ENCODE data around the gene VSIG10. TPM values are rescaled to one million over a fixed set of nuclear protein-coding genes. Genes with fewer than 3 reads are reported as not detected.
A peak's percentile ranks its signal among the peaks of the same experiment; 100 is the strongest.

VSIG10 gene, protein sequence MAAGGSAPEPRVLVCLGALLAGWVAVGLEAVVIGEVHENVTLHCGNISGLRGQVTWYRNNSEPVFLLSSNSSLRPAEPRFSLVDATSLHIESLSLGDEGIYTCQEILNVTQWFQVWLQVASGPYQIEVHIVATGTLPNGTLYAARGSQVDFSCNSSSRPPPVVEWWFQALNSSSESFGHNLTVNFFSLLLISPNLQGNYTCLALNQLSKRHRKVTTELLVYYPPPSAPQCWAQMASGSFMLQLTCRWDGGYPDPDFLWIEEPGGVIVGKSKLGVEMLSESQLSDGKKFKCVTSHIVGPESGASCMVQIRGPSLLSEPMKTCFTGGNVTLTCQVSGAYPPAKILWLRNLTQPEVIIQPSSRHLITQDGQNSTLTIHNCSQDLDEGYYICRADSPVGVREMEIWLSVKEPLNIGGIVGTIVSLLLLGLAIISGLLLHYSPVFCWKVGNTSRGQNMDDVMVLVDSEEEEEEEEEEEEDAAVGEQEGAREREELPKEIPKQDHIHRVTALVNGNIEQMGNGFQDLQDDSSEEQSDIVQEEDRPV
- total RNA-seq (ENCODE audit: low replicate concordance) = 45.1 and 105 TPM in 2 replicates
- long read RNA-seq, partial matches to known transcripts = 0 of 14 reads
- long read RNA-seq, other reads (novel, unspliced or antisense) = 10 of 14 reads

DNA sequence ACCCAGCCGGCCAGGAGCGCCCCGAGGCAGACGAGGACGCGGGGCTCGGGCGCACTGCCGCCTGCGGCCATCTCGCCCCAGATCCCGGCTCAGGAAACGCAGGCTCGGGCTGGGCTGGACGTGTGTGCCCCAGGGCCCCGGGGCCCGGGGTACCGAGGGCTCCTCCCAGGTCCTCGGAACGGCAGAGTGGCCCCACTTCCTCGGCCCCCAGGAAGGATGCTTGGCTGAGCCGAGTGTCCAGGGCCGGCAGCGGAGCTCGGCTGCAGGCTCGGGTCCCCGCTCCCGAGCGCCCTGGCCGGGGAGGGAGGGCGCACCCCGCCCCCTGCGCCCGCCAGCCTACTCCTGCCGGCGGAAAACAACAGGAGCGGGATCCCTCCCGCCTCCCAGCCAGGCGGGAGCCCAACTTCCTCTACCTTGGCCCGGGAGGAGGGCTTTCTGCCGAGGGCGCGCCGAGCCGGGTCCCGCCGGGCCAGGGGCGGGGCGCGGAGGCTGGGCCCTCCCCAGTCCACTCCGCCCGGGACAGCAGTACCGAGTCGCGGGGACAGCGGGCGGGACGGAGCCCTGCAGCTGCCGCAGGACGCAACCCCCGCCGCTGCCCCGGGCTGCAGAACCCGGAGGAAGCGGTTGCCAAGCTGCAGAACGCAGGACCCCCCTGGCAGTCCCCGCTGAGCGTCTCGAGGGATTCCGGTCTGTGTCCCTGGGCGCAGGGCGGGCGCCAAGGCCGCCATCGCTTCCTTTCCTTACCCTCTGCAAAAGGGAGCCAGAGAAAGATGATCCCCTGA, at the start of gene VSIG10:
VSIG10 (minus strand) TSS at position 411 of the 782 bp plus-strand sequence; CDS start at position 71, 340 bp downstream.
- DNase-seq (ENCODE audit: extremely low spot score, unreplicated experiment) = peak; percentile 73
- TF ChIP-seq, protein P1, sequence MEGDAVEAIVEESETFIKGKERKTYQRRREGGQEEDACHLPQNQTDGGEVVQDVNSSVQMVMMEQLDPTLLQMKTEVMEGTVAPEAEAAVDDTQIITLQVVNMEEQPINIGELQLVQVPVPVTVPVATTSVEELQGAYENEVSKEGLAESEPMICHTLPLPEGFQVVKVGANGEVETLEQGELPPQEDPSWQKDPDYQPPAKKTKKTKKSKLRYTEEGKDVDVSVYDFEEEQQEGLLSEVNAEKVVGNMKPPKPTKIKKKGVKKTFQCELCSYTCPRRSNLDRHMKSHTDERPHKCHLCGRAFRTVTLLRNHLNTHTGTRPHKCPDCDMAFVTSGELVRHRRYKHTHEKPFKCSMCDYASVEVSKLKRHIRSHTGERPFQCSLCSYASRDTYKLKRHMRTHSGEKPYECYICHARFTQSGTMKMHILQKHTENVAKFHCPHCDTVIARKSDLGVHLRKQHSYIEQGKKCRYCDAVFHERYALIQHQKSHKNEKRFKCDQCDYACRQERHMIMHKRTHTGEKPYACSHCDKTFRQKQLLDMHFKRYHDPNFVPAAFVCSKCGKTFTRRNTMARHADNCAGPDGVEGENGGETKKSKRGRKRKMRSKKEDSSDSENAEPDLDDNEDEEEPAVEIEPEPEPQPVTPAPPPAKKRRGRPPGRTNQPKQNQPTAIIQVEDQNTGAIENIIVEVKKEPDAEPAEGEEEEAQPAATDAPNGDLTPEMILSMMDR (conservative IDR thresholded peaks at IDR 0.05) = peak; percentile 16
- Mint-ChIP-seq H3K36me3 (no peaks in the 10 kb centered on the region), H3K9me3 (no peaks in the 10 kb centered on the region), H3K27ac (peak within 1 kb of the TSS; percentile 93), H3K4me1 (ENCODE audit: unreplicated experiment) (peaks cover 5% of the 10 kb centered on the region), H3K4me3 (peak within 1 kb of the TSS; percentile 97), H3K27me3 (no peaks in the 10 kb centered on the region)

DNA sequence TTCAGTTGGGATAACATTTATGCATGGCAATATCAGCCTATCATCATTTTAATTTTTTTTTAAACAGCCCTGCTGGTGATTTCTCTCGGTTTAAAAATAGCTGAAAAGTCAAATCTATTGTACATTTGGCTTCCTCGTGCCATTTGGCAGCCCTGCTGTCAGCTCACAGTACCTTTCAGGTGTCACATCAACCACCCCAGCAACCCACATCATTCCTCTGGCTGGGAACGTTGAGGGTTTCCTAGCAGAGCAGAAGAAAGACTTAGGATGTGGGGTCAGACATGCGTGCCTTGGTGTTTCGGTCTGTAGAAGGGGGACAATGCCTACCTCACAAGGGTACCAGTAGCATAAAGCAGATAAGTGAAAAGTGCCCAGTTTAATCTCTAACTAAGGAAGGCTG, 47.9 kb upstream of the VSIG10 start:
- TF ChIP-seq, protein P1 (conservative IDR thresholded peaks at IDR 0.05) = no peak
- no peak overlapping the region for H3K4me3 Mint-ChIP-seq
- H3K27ac Mint-ChIP-seq = no peak overlapping the region
- H3K27me3 Mint-ChIP-seq = no peaks in the 10 kb centered on the region
- DNase-seq (ENCODE audit: extremely low spot score, unreplicated experiment) = no peak
- H3K4me1 Mint-ChIP-seq (ENCODE audit: unreplicated experiment) = no peaks in the 10 kb centered on the region
- peaks cover 7% of the 10 kb centered on the region for H3K36me3 Mint-ChIP-seq
- no peaks in the 10 kb centered on the region for H3K9me3 Mint-ChIP-seq

DNA sequence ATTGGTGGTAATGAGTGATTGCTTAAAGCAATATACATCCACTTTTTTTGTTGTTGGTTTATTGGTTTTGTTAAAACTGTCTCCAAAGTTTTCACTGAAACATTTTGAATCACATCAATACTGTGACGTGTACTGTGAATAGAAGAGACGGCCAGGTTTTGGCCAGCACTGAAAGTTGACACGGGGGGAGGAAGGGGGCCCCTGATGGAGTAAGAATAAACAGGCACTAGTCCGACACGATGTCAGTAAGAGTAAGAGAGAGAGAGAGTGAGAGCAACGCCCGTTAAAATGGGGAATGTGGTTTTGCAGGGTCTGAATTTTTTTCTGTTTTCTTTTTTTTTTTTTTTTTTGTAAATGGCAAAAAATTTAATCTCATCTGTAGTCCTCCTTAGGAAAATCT, 46.8 kb upstream of the VSIG10 start:
- H3K9me3 Mint-ChIP-seq = no peaks in the 10 kb centered on the region
- H3K27me3 Mint-ChIP-seq = no peaks in the 10 kb centered on the region
- no peaks in the 10 kb centered on the region for H3K4me1 Mint-ChIP-seq (ENCODE audit: unreplicated experiment)
- H3K36me3 Mint-ChIP-seq = peaks cover 11% of the 10 kb centered on the region
- peak overlapping the region; percentile 78 for H3K27ac Mint-ChIP-seq
- TF ChIP-seq, protein P1 (conservative IDR thresholded peaks at IDR 0.05) = no peak
- DNase-seq (ENCODE audit: extremely low spot score, unreplicated experiment) = no peak
- peak overlapping the region; percentile 9 for H3K4me3 Mint-ChIP-seq

DNA sequence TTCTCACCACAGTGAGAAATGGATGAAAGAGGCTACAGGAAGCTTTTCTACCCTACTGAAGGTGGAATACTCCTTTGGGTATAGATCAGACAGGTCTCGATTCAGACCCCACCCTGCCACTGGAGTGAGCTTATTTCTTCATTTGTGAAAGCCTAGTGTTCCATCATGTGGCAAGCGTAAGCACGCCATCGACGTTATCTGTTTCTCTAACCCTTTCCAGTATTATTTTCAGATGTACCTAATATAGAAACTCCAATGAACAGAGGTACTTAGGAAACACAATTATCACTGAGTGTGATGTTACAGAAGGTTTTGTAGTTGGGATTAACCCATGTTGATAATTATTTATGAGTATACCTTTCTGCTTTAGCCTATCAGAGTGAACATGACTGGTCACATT, 44.5 kb upstream of the VSIG10 start:
- Mint-ChIP-seq H3K9me3 (no peaks in the 10 kb centered on the region), H3K36me3 (peaks cover 26% of the 10 kb centered on the region)
- TF ChIP-seq, protein P1 (conservative IDR thresholded peaks at IDR 0.05) = no peak

DNA sequence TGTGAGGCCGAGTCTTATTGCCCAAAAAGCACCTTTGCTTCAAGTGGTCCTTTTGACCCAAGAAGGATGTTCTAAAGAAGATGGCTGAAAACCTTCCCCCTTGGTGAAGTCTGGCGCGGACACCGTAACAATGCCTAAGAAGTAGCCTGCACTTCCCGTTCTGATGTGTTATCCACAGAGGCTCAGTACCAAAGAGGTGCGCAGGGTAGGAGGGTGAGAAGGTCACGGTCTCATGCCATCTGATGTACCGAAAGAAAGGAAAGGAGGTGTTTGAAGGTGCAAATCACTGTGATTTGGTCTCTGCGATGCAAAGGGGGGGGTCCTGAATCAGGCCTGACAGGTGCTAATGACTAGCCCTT, 42.0 kb upstream of the VSIG10 start:
- H3K36me3 Mint-ChIP-seq = peaks cover 36% of the 10 kb centered on the region
- no peak overlapping the region for H3K4me3 Mint-ChIP-seq
- TF ChIP-seq, protein P1 (conservative IDR thresholded peaks at IDR 0.05) = no peak
- DNase-seq (ENCODE audit: extremely low spot score, unreplicated experiment) = no peak
- H3K27ac Mint-ChIP-seq = no peak overlapping the region
- no peaks in the 10 kb centered on the region for H3K9me3 Mint-ChIP-seq
- H3K4me1 Mint-ChIP-seq (ENCODE audit: unreplicated experiment) = no peaks in the 10 kb centered on the region
- no peaks in the 10 kb centered on the region for H3K27me3 Mint-ChIP-seq

More for the DNA sequence above, 44.5 kb upstream of the VSIG10 start:
- Mint-ChIP-seq H3K4me3 (no peak overlapping the region), H3K27me3 (no peaks in the 10 kb centered on the region), H3K27ac (no peak overlapping the region), H3K4me1 (ENCODE audit: unreplicated experiment) (no peaks in the 10 kb centered on the region)
- no peak for DNase-seq (ENCODE audit: extremely low spot score, unreplicated experiment)
